ENCODE data around the gene C1QA.

C1QA gene

GRCh38 chr1:22636353-22636752 lies at the start of gene C1QA:
C1QA (plus strand) TSS chr1:22636628; CDS start chr1:22637617, 989 bp downstream.
- no peak for DNase-seq (ENCODE audit: low read depth, low spot score)

- DNase-seq (ENCODE audit: low read depth, low spot score), result no peak
Measured at GRCh38 chr1:22587247-22587646, 49.2 kb upstream of the C1QA start.

- no peak for DNase-seq (ENCODE audit: low read depth, low spot score)
Measured at GRCh38 chr1:22588899-22589422, 47.5 kb upstream of the C1QA start.

GRCh38 chr1:22591576-22591975 lies 44.9 kb upstream of the C1QA start:
- DNase-seq (ENCODE audit: low read depth, low spot score), result no peak

GRCh38 chr1:22592051-22592450 lies 44.4 kb upstream of the C1QA start:
- DNase-seq (ENCODE audit: low read depth, low spot score), result no peak

- no peak for DNase-seq (ENCODE audit: low read depth, low spot score)
Measured at GRCh38 chr1:22592919-22593790, 43.3 kb upstream of the C1QA start.

GRCh38 chr1:22594396-22594795 lies 42.0 kb upstream of the C1QA start:
- no peak for DNase-seq (ENCODE audit: low read depth, low spot score)

- no peak for DNase-seq (ENCODE audit: low read depth, low spot score)
Measured at GRCh38 chr1:22595108-22595507, 41.3 kb upstream of the C1QA start.

GRCh38 chr1:22597301-22597965 lies 39.0 kb upstream of the C1QA start:
- DNase-seq (ENCODE audit: low read depth, low spot score), result no peak

- no peak for DNase-seq (ENCODE audit: low read depth, low spot score)
Measured at GRCh38 chr1:22597996-22598395, 38.4 kb upstream of the C1QA start.

GRCh38 chr1:22598736-22599135 lies 37.7 kb upstream of the C1QA start:
- DNase-seq (ENCODE audit: low read depth, low spot score), result no peak

GRCh38 chr1:22600071-22600816 lies 36.2 kb upstream of the C1QA start:
- DNase-seq (ENCODE audit: low read depth, low spot score), result no peak

- DNase-seq (ENCODE audit: low read depth, low spot score), result no peak
Measured at GRCh38 chr1:22600817-22601605, 35.4 kb upstream of the C1QA start.

- DNase-seq (ENCODE audit: low read depth, low spot score), result no peak
Measured at GRCh38 chr1:22601610-22602009, 34.8 kb upstream of the C1QA start.

GRCh38 chr1:22602060-22602740 lies 34.2 kb upstream of the C1QA start:
- no peak for DNase-seq (ENCODE audit: low read depth, low spot score)

- no peak for DNase-seq (ENCODE audit: low read depth, low spot score)
Measured at GRCh38 chr1:22606161-22606560, 30.3 kb upstream of the C1QA start.

GRCh38 chr1:22607154-22607553 lies 29.3 kb upstream of the C1QA start:
- DNase-seq (ENCODE audit: low read depth, low spot score), result no peak

GRCh38 chr1:22608361-22608760 lies 28.1 kb upstream of the C1QA start:
- DNase-seq (ENCODE audit: low read depth, low spot score), result no peak

- DNase-seq (ENCODE audit: low read depth, low spot score), result no peak
Measured at GRCh38 chr1:22609291-22609690, 27.1 kb upstream of the C1QA start.

GRCh38 chr1:22611530-22611947 lies 24.9 kb upstream of the C1QA start:
- DNase-seq (ENCODE audit: low read depth, low spot score), result peak; percentile 17
